Measurements from ENCODE around the gene CHRM4.

GRCh38 chr11:46342239-46342638 lies 49.3 kb downstream of the CHRM4 start:
- TF ChIP-seq YY1 (IDR thresholded peaks at IDR 0.05; ENCODE audit: insufficient read depth, insufficient read length) (no peak), SUZ12 (IDR thresholded peaks at IDR 0.05; ENCODE audit: extremely low read depth, insufficient read depth, insufficient read length) (no peak)

Measured in NT2/D1 (cell line).